Esophagus muscularis mucosa (tissue), 4 donors: ENCODE measurements around the gene HERC3. TPM values are rescaled to one million over a fixed set of nuclear protein-coding genes. Genes with fewer than 3 reads are reported as not detected.
"Not testable (repeated sequence)": the region's sequence is repeated elsewhere in the genome, so short reads cannot be mapped to it uniquely, and the experiment has no call there.

Source experiments
- DNase-seq: peaks from one replicate; pipeline ENCODE4 v3.0.0-alpha.2; 2017; ENCODE audit errors: extremely low spot score
- H3K27ac ChIP-seq, 4 donors: fragments of 200-600 bp; sonication (generic); replicated peaks in 1 of 4; 1 replicate in 3 of 4; 2 replicates in 1 of 4; pipeline ENCODE4 v1.5.1; 2016 to 2019; ENCODE audit warnings: mild to moderate bottlenecking in 1 of 4
- H3K27me3 ChIP-seq, 4 donors: fragments of 200-600 bp; sonication (generic); one replicate each; pipeline versions ENCODE4 v1.5.1 to v1.6.0; 2016 to 2019
- H3K36me3 ChIP-seq, 4 donors: fragments of 200-600 bp; sonication (generic); one replicate each; pipeline ENCODE4 v1.5.1; 2016 to 2019
- H3K4me1 ChIP-seq, 4 donors: fragments of 200-600 bp; sonication (generic); one replicate each; pipeline ENCODE4 v1.5.1; 2016 to 2019
- H3K4me3 ChIP-seq, 4 donors: fragments of 200-600 bp; sonication (generic); 1 replicate in 2 of 4; 2 replicates in 2 of 4; pipeline ENCODE4 v1.5.1; 2016 to 2019; ENCODE audit warnings: mild to moderate bottlenecking in 4 of 4, moderate library complexity in 1 of 4
- H3K9me3 ChIP-seq, 4 donors: fragments of 200-600 bp; sonication (generic); 1 replicate in 3 of 4; 2 replicates in 1 of 4; pipeline ENCODE4 v1.5.1; 2016 to 2019
- CTCF ChIP-seq, 3 experiments: fragments of 200-600 bp in 2 of 3; fragments of 450-650 bp in 1 of 3; sonication (generic) in 2 of 3; IDR thresholded peaks; one replicate each; pipeline ENCODE4 v1.5.1; 2017 to 2019; ENCODE audit warnings: antibody characterized with exemption in 3 of 3, mild to moderate bottlenecking in 2 of 3, moderate library complexity in 1 of 3
- EP300 ChIP-seq: sonication (generic); formaldehyde crosslinking; IDR thresholded peaks from one replicate; pipeline ENCODE4 v1.6.1; 2017; ENCODE audit warnings: antibody characterized with exemption
- POLR2A ChIP-seq: fragments of 450-650 bp; IDR thresholded peaks from one replicate; pipeline ENCODE4 v1.6.1; 2017; ENCODE audit warnings: antibody characterized with exemption, moderate library complexity, mild to moderate bottlenecking, low read depth
- POLR2AphosphoS5 ChIP-seq, 2 donors: sonication (generic); formaldehyde crosslinking; IDR thresholded peaks; one replicate each; pipeline ENCODE4 v1.6.1; 2017; ENCODE audit warnings: antibody characterized with exemption in 2 of 2
- WGBS: methylation state at CpG from one replicate; pipeline ENCODE4 v1.1.5; 2018; 5-methylcytosine and 5-hydroxymethylcytosine counted together
- intact Hi-C: fragments of 100-400 bp; cut with DNase I; formaldehyde crosslinking; loops from one replicate; pipeline ENCODE4 v1.15.1; 2023
- total RNA-seq, 4 donors: library from RNA; depleted of rRNA; stranded (reverse); fragments of >200 nt; gene quantifications; one replicate each; pipeline versions ENCODE4 v1.1.0 to v1.2.1, GENCODE V29; 2016

HERC3 gene
- total RNA-seq, 4 donors from 2014 or later: 39.8 to 58.2 (median 51.2) TPM

GRCh38 chr4:88604978-88605678 is 12.8 kb downstream of the HERC3 start:
- Histone ChIP-seq H3K27ac (no peak overlapping the region), H3K9me3 (no peaks in the 10 kb centered on the region), H3K4me1 (peaks cover 17 to 53% (median 43%) of the 10 kb centered on the region in 4 donors), H3K4me3 (no peak overlapping the region), H3K36me3 (peaks cover 18 to 30% (median 22%) of the 10 kb centered on the region in 4 donors), H3K27me3 (no peaks in the 10 kb centered on the region)
- 78% methylated on average over 1 of the region's 1 CpG for WGBS
- DNase-seq: no peak
- no peak for TF ChIP-seq EP300
- TF ChIP-seq CTCF (IDR thresholded peaks at IDR 0.05): no peak
- TF ChIP-seq POLR2AphosphoS5 (IDR thresholded peaks at IDR 0.05): no peak
- no peak for TF ChIP-seq POLR2A
- intact Hi-C loops: no loop called here

GRCh38 chr4:88605736-88606135 is 13.5 kb downstream of the HERC3 start:
- H3K27ac ChIP-seq: no peak overlapping the region
- no peak for DNase-seq

GRCh38 chr4:88606832-88607231 is 14.6 kb downstream of the HERC3 start:
- intact Hi-C loops: no loop called here
- Histone ChIP-seq H3K27me3 (no peaks in the 10 kb centered on the region), H3K9me3 (no peaks in the 10 kb centered on the region), H3K4me1 (peaks cover 29 to 57% (median 46%) of the 10 kb centered on the region in 4 donors), H3K4me3 (no peak overlapping the region), H3K36me3 (peaks cover 18 to 30% (median 22%) of the 10 kb centered on the region in 4 donors), H3K27ac (no peak overlapping the region)
- DNase-seq: no peak
- no peak for TF ChIP-seq EP300
- no peak for TF ChIP-seq CTCF (IDR thresholded peaks at IDR 0.05)
- TF ChIP-seq POLR2AphosphoS5 (IDR thresholded peaks at IDR 0.05): no peak
- TF ChIP-seq POLR2A: no peak
- 100% methylated on average over 1 of the region's 1 CpG for WGBS

More at GRCh38 chr4:88605736-88606135, 13.5 kb downstream of the HERC3 start:
- Histone ChIP-seq H3K27me3 (no peaks in the 10 kb centered on the region), H3K9me3 (no peaks in the 10 kb centered on the region), H3K4me3 (no peak overlapping the region), H3K36me3 (peaks cover 18 to 30% (median 22%) of the 10 kb centered on the region in 4 donors), H3K4me1 (peaks cover 18 to 53% (median 43%) of the 10 kb centered on the region in 4 donors)
- TF ChIP-seq CTCF (IDR thresholded peaks at IDR 0.05) (no peak), EP300 (no peak), POLR2A (no peak), POLR2AphosphoS5 (IDR thresholded peaks at IDR 0.05) (no peak)
- intact Hi-C loops: no loop called here

GRCh38 chr4:88609387-88609786 is 17.1 kb downstream of the HERC3 start:
- peak in 1 of 2 donors; percentile 22 for TF ChIP-seq POLR2AphosphoS5 (IDR thresholded peaks at IDR 0.05)
- no peak for TF ChIP-seq POLR2A
- TF ChIP-seq CTCF (IDR thresholded peaks at IDR 0.05): no peak
- Histone ChIP-seq H3K36me3 (peaks cover 18 to 30% (median 22%) of the 10 kb centered on the region in 4 donors), H3K27me3 (no peaks in the 10 kb centered on the region), H3K9me3 (no peaks in the 10 kb centered on the region), H3K27ac (peak overlapping the region; percentile 77 to 86 (median 82)), H3K4me1 (peaks cover 43 to 70% (median 61%) of the 10 kb centered on the region in 4 donors), H3K4me3 (no peak overlapping the region)
- intact Hi-C loops: no loop called here
- WGBS: 85% methylated on average over 3 of the region's 3 CpGs
- DNase-seq: no peak

- intact Hi-C loops, DNase-seq, H3K27me3 ChIP-seq, H3K9me3 ChIP-seq, H3K4me3 ChIP-seq: not testable (repeated sequence)
- peaks cover 18 to 30% (median 22%) of the 10 kb centered on the region in 4 donors for H3K36me3 ChIP-seq
- 94% methylated on average over 5 of the region's 5 CpGs for WGBS
- H3K4me1 ChIP-seq: peaks cover 43 to 74% (median 60%) of the 10 kb centered on the region in 4 donors
- H3K27ac ChIP-seq: peak overlapping the region; percentile 77 to 86 (median 82)
Measured at GRCh38 chr4:88609794-88610193, 17.5 kb downstream of the HERC3 start.
